Stimulated activated CD4-positive, alpha-beta T cell treated with anti-CD3 and anti-CD28 coated beads, Interleukin-1b, Interleukin-23, amount 100 ng/mL, for 4 hours (primary cell): ENCODE data around the gene MARCHF2.
A peak's percentile ranks its signal among the peaks of the same experiment; 100 is the strongest.
"Not testable (repeated sequence)": the region's sequence is repeated elsewhere in the genome, so short reads cannot be mapped to it uniquely, and the experiment has no call there.

ENCODE experiments used
- DNase-seq, 2 donors: peaks; one replicate each; pipeline ENCODE4 v3.0.0-alpha.2; 2020; ENCODE audit warnings: low read depth in 2 of 2

Gene MARCHF2

GRCh38 chr19:8410718-8411117, 2.4 kb upstream of the MARCHF2 start:
- DNase-seq, result not testable (repeated sequence)

GRCh38 chr19:8413629-8413995, 507 bp downstream of the MARCHF2 start:
- DNase-seq, result no peak

- DNase-seq, result no peak
Measured at GRCh38 chr19:8416796-8417195, 3.7 kb downstream of the MARCHF2 start.

- no peak for DNase-seq
Measured at GRCh38 chr19:8421484-8422461, 8.7 kb downstream of the MARCHF2 start.

GRCh38 chr19:8423817-8424223, 10.7 kb downstream of the MARCHF2 start:
- no peak for DNase-seq

- DNase-seq, result not testable (repeated sequence)
Measured at GRCh38 chr19:8425331-8425730, 12.2 kb downstream of the MARCHF2 start.

GRCh38 chr19:8426283-8426682, 13.2 kb downstream of the MARCHF2 start:
- DNase-seq, result no peak

- DNase-seq, result no peak
Measured at GRCh38 chr19:8429044-8429443, 15.9 kb downstream of the MARCHF2 start.

- no peak for DNase-seq
Measured at GRCh38 chr19:8429826-8430225, 16.7 kb downstream of the MARCHF2 start.

- no peak for DNase-seq
Measured at GRCh38 chr19:8430650-8431049, 17.5 kb downstream of the MARCHF2 start.

- no peak for DNase-seq
Measured at GRCh38 chr19:8438236-8438635, 25.1 kb downstream of the MARCHF2 start.

- DNase-seq, result no peak
Measured at GRCh38 chr19:8441725-8442544, 28.8 kb downstream of the MARCHF2 start.

- not testable (repeated sequence) for DNase-seq
Measured at GRCh38 chr19:8444140-8444676, 31.1 kb downstream of the MARCHF2 start.

- peak; percentile 100 for DNase-seq
Measured at GRCh38 chr19:8444677-8445487, 31.8 kb downstream of the MARCHF2 start, which contains the start of gene HNRNPM. Gene HNRNPM, plus strand, starts transcription at chr19:8444975. Its CDS starts 24 bp downstream, at chr19:8444999.

- peak in 1 of 2 donors; percentile 29 for DNase-seq
Measured at GRCh38 chr19:8445488-8446001, 32.4 kb downstream of the MARCHF2 start.

- DNase-seq, result no peak
Measured at GRCh38 chr19:8446061-8446709, 33.1 kb downstream of the MARCHF2 start.

GRCh38 chr19:8449830-8450229, 36.7 kb downstream of the MARCHF2 start:
- no peak for DNase-seq

GRCh38 chr19:8451377-8451776, 38.3 kb downstream of the MARCHF2 start:
- no peak for DNase-seq

- DNase-seq, result no peak
Measured at GRCh38 chr19:8451885-8452284, 38.8 kb downstream of the MARCHF2 start.

GRCh38 chr19:8452446-8453123, 39.5 kb downstream of the MARCHF2 start:
- DNase-seq, result no peak
